ENCODE data around the gene LARGE1. TPM values are rescaled to one million over a fixed set of nuclear protein-coding genes. Genes with fewer than 3 reads are reported as not detected.

The LARGE1 gene
- polyA plus RNA-seq, 3 donors, result 0.05 to 0.13 TPM; not detected in 1

- H3K36me3 Mint-ChIP-seq, result no peaks in the 10 kb centered on the region
- H3K27ac ChIP-seq (ENCODE audit: low read depth in 1 of 2, low read length in 2 of 2), result no peak overlapping the region
- H3K27me3 Mint-ChIP-seq (ENCODE audit: low read depth in 3 of 3), result peaks cover 0 to 2% (median 2%) of the 10 kb centered on the region in 3 donors
- no peaks in the 10 kb centered on the region for H3K79me2 ChIP-seq (ENCODE audit: insufficient read depth, low read length)
- WGBS (ENCODE audit: insufficient coverage), result 94% methylated on average over 10 of the region's 11 CpGs
- no peak overlapping the region for H3K9ac ChIP-seq (ENCODE audit: insufficient read depth, low read length, poor library complexity, severe bottlenecking)
- intact Hi-C loops (cut with micrococcal nuclease), result no loop called here
- peaks cover 0 to 7% (median 2%) of the 10 kb centered on the region in 7 donors for H3K9me3 Mint-ChIP-seq
- H3K9me3 ChIP-seq (replicated peaks in 1 of 2; ENCODE audit: control insufficient read depth in 1 of 2, insufficient read depth in 1 of 2, low read length in 2 of 2), result no peaks in the 10 kb centered on the region
- H3K27me3 ChIP-seq (ENCODE audit: control insufficient read depth in 2 of 2, insufficient read depth in 2 of 2, low read length in 2 of 2), result no peaks in the 10 kb centered on the region
- H3K4me3 Mint-ChIP-seq, result no peak overlapping the region
- H3K4me1 Mint-ChIP-seq, result no peaks in the 10 kb centered on the region
- H4K20me1 ChIP-seq (ENCODE audit: insufficient read depth, low read length), result no peaks in the 10 kb centered on the region
- no peak for TF ChIP-seq CTCF (IDR thresholded peaks at IDR 0.05)
- H3K36me3 ChIP-seq (replicated peaks in 1 of 2; ENCODE audit: control insufficient read depth in 1 of 2, insufficient read depth in 2 of 2, low read length in 2 of 2), result no peaks in the 10 kb centered on the region
- no peaks in the 10 kb centered on the region for H3K4me1 ChIP-seq (ENCODE audit: control insufficient read depth in 1 of 2, insufficient read depth in 2 of 2, low read length in 2 of 2)
- H3K4me3 ChIP-seq (replicated peaks in 1 of 3; ENCODE audit: low read depth in 2 of 3, low read length in 3 of 3), result no peak overlapping the region
- H3K4me2 ChIP-seq (replicated peaks; ENCODE audit: extremely low read depth, low read length, poor library complexity, severe bottlenecking), result no peak overlapping the region
- H2AFZ ChIP-seq (ENCODE audit: insufficient read depth, low read depth, low read length, poor library complexity, severe bottlenecking), result no peak overlapping the region
- no peak for DNase-seq
- H3K27ac Mint-ChIP-seq, result no peak overlapping the region
Observed at GRCh38 chr22:33880986-33881385, 39.3 kb downstream of the LARGE1 start.

DNA sequence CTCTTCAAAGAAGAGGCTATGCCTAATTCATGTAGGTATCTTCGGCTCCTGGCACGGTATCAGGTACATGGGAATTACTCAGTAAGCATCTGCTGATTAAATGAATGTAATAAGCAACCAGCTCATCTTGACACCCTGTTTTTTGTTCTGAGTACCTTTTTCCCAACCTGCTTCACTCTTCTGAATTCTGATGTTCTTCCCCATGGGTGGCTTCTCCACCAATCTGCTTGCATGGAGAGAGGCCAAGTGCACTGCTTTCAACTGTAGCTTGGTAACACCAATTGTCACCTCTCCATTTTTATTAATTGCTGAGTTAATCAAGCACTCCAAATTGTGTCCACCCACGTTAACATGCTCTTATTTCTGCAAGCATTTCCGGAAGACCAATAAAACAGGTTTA lies 40.5 kb downstream of the LARGE1 start:
- Histone ChIP-seq H3K9me3 (replicated peaks in 1 of 2; ENCODE audit: control insufficient read depth in 1 of 2, insufficient read depth in 1 of 2, low read length in 2 of 2) (no peaks in the 10 kb centered on the region), H3K27me3 (ENCODE audit: control insufficient read depth in 2 of 2, insufficient read depth in 2 of 2, low read length in 2 of 2) (no peaks in the 10 kb centered on the region), H2AFZ (ENCODE audit: insufficient read depth, low read depth, low read length, poor library complexity, severe bottlenecking) (no peak overlapping the region), H3K9ac (ENCODE audit: insufficient read depth, low read length, poor library complexity, severe bottlenecking) (no peak overlapping the region), H3K36me3 (replicated peaks in 1 of 2; ENCODE audit: control insufficient read depth in 1 of 2, insufficient read depth in 2 of 2, low read length in 2 of 2) (no peaks in the 10 kb centered on the region), H3K27ac (ENCODE audit: low read depth in 1 of 2, low read length in 2 of 2) (no peak overlapping the region), H4K20me1 (ENCODE audit: insufficient read depth, low read length) (no peaks in the 10 kb centered on the region), H3K4me1 (ENCODE audit: control insufficient read depth in 1 of 2, insufficient read depth in 2 of 2, low read length in 2 of 2) (no peaks in the 10 kb centered on the region), H3K4me2 (replicated peaks; ENCODE audit: extremely low read depth, low read length, poor library complexity, severe bottlenecking) (no peak overlapping the region), H3K79me2 (ENCODE audit: insufficient read depth, low read length) (no peaks in the 10 kb centered on the region), H3K4me3 (replicated peaks in 1 of 3; ENCODE audit: low read depth in 2 of 3, low read length in 3 of 3) (no peak overlapping the region)
- H3K4me1 Mint-ChIP-seq, result no peaks in the 10 kb centered on the region
- no peaks in the 10 kb centered on the region for H3K36me3 Mint-ChIP-seq
- no peak for TF ChIP-seq CTCF (IDR thresholded peaks at IDR 0.05)
- H3K4me3 Mint-ChIP-seq, result no peak overlapping the region
- H3K9me3 Mint-ChIP-seq, result peaks cover 0 to 4% (median 2%) of the 10 kb centered on the region in 7 donors
- intact Hi-C loops (cut with micrococcal nuclease), result no loop called here
- H3K27ac Mint-ChIP-seq, result no peak overlapping the region
- peaks cover 0 to 2% (median 0%) of the 10 kb centered on the region in 3 donors for H3K27me3 Mint-ChIP-seq (ENCODE audit: low read depth in 3 of 3)
- 94% methylated on average over 2 of the region's 4 CpGs for WGBS (ENCODE audit: insufficient coverage)
- no peak for DNase-seq
